ENCODE results near the gene MIOS.

DNA sequence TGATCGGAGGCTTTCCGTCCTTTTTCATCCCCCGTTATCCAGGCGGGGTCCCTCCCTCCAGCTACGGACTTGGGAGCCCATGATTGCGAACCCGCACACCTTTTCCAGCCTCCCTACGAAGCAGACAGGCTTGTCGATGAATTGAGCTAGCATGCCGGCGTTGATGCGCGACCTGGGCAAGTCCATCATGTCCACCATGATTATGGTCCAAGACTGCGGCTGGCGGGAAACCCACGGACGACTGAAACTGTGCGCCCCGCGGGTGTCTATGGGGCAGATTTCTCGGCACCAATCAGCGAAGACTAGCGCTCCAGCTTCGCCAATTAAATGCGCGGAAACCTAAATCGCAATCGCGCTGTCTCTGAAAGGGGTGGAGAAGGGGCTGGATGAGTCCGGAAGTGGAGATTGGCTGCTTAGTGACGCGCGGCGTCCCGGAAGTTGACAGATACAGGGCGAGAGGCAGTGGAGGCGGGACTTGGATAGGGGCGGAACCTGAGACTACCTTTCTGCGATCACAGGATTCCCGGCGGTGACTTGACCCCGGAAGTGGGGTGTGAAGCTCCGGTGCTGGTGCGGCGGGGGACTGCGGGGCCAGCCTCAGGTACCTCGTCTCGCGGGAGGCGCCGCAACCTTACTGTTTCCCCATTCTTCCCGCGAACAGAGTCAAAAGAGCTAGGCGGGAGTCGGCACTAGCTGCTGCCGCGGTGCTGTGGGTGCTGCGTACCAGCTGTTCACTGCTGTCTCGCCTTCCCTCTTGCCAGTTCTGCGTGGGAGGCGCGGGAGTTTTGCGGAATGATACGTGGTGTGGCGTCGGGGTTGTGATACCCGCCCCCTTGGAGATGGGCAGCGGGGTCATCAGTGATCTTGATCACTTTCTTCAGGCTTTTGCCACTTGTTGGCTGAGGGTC lies 73.8 kb downstream of the MIOS start, which contains the start of gene UMAD1:
- TF ChIP-seq, protein P1, sequence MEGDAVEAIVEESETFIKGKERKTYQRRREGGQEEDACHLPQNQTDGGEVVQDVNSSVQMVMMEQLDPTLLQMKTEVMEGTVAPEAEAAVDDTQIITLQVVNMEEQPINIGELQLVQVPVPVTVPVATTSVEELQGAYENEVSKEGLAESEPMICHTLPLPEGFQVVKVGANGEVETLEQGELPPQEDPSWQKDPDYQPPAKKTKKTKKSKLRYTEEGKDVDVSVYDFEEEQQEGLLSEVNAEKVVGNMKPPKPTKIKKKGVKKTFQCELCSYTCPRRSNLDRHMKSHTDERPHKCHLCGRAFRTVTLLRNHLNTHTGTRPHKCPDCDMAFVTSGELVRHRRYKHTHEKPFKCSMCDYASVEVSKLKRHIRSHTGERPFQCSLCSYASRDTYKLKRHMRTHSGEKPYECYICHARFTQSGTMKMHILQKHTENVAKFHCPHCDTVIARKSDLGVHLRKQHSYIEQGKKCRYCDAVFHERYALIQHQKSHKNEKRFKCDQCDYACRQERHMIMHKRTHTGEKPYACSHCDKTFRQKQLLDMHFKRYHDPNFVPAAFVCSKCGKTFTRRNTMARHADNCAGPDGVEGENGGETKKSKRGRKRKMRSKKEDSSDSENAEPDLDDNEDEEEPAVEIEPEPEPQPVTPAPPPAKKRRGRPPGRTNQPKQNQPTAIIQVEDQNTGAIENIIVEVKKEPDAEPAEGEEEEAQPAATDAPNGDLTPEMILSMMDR (IDR thresholded peaks at IDR 0.05; ENCODE audit: low read depth, low read length), result no peak
- no peak for TF ChIP-seq EZH2phosphoT487 (IDR thresholded peaks at IDR 0.05; ENCODE audit: low read depth)

All from OCI-LY3 (cell line).